ENCODE measurements around the gene TECTB.

Gene TECTB

GRCh38 chr10:112311481-112311880, 28.3 kb downstream of the TECTB start:
- no peak overlapping the region for H3K4me2 ChIP-seq (ENCODE audit: insufficient read depth, low read length)

DNA sequence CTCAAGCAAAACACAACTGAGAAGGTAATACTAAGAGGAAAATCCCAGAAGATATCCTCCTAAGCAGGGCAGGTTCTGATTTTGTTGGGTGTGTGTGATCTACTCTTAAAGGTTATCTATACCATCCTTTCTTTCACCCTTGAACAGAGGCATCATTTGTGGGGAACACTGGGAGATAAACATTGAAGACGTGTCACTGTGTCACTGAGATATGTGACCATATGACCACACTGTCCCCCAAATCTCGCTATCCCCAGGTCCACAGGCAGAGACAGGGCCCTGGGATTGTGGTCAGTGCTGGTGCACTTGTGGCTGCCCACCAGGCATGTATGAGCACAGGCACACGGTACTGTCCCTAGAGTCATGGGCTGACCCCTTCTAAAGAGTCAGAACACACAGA, 30.0 kb downstream of the TECTB start:
- no peak for DNase-seq
- Histone ChIP-seq H2AFZ (ENCODE audit: low read depth, low read length) (no peak overlapping the region), H3K9ac (ENCODE audit: low read depth, low read length) (no peak overlapping the region), H3K9me3 (ENCODE audit: insufficient read depth, low read length, severe bottlenecking) (no peaks in the 10 kb centered on the region), H3K79me2 (ENCODE audit: insufficient read depth, low read length) (no peaks in the 10 kb centered on the region), H3K27me3 (ENCODE audit: insufficient read depth, low read length, poor library complexity) (peaks cover 27% of the 10 kb centered on the region), H4K20me1 (ENCODE audit: insufficient read depth, low read length) (no peaks in the 10 kb centered on the region), H3K4me1 (ENCODE audit: insufficient read depth, low read length) (no peaks in the 10 kb centered on the region), H3K27ac (ENCODE audit: low read length) (no peak overlapping the region), H3K4me2 (ENCODE audit: insufficient read depth, low read length) (no peak overlapping the region), H3K36me3 (ENCODE audit: insufficient read depth, low read length) (no peaks in the 10 kb centered on the region), H3K4me3 (ENCODE audit: low read depth in 1 of 2, low read length in 2 of 2) (no peak overlapping the region)
- TF ChIP-seq, protein P1, sequence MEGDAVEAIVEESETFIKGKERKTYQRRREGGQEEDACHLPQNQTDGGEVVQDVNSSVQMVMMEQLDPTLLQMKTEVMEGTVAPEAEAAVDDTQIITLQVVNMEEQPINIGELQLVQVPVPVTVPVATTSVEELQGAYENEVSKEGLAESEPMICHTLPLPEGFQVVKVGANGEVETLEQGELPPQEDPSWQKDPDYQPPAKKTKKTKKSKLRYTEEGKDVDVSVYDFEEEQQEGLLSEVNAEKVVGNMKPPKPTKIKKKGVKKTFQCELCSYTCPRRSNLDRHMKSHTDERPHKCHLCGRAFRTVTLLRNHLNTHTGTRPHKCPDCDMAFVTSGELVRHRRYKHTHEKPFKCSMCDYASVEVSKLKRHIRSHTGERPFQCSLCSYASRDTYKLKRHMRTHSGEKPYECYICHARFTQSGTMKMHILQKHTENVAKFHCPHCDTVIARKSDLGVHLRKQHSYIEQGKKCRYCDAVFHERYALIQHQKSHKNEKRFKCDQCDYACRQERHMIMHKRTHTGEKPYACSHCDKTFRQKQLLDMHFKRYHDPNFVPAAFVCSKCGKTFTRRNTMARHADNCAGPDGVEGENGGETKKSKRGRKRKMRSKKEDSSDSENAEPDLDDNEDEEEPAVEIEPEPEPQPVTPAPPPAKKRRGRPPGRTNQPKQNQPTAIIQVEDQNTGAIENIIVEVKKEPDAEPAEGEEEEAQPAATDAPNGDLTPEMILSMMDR (IDR thresholded peaks at IDR 0.05; ENCODE audit: borderline replicate concordance, extremely low read depth, low read length, poor library complexity, severe bottlenecking) = no peak
- TF ChIP-seq EZH2 (IDR thresholded peaks at IDR 0.05; ENCODE audit: borderline replicate concordance, low read depth, low read length, severe bottlenecking) = no peak
- no peak for ATAC-seq (ENCODE audit: insufficient read depth, low read depth)

More at GRCh38 chr10:112311481-112311880, 28.3 kb downstream of the TECTB start:
- DNase-seq (no peak), ATAC-seq (ENCODE audit: insufficient read depth, low read depth) (no peak)
- Histone ChIP-seq H2AFZ (ENCODE audit: low read depth, low read length) (no peak overlapping the region), H3K79me2 (ENCODE audit: insufficient read depth, low read length) (no peaks in the 10 kb centered on the region), H3K9me3 (ENCODE audit: insufficient read depth, low read length, severe bottlenecking) (no peaks in the 10 kb centered on the region), H3K27ac (ENCODE audit: low read length) (no peak overlapping the region), H4K20me1 (ENCODE audit: insufficient read depth, low read length) (no peaks in the 10 kb centered on the region), H3K36me3 (ENCODE audit: insufficient read depth, low read length) (no peaks in the 10 kb centered on the region), H3K9ac (ENCODE audit: low read depth, low read length) (no peak overlapping the region), H3K27me3 (ENCODE audit: insufficient read depth, low read length, poor library complexity) (peaks cover 19% of the 10 kb centered on the region), H3K4me1 (ENCODE audit: insufficient read depth, low read length) (no peaks in the 10 kb centered on the region), H3K4me3 (ENCODE audit: low read depth in 1 of 2, low read length in 2 of 2) (no peak overlapping the region)
- TF ChIP-seq EZH2 (IDR thresholded peaks at IDR 0.05; ENCODE audit: borderline replicate concordance, low read depth, low read length, severe bottlenecking) = no peak
- TF ChIP-seq, protein P1 (IDR thresholded peaks at IDR 0.05; ENCODE audit: borderline replicate concordance, extremely low read depth, low read length, poor library complexity, severe bottlenecking) = no peak

- Histone ChIP-seq H4K20me1 (ENCODE audit: insufficient read depth, low read length) (no peaks in the 10 kb centered on the region), H3K9me3 (ENCODE audit: insufficient read depth, low read length, severe bottlenecking) (no peaks in the 10 kb centered on the region), H3K4me2 (ENCODE audit: insufficient read depth, low read length) (no peak overlapping the region), H3K79me2 (ENCODE audit: insufficient read depth, low read length) (no peaks in the 10 kb centered on the region), H3K27me3 (ENCODE audit: insufficient read depth, low read length, poor library complexity) (peaks cover 27% of the 10 kb centered on the region), H3K27ac (ENCODE audit: low read length) (no peak overlapping the region), H2AFZ (ENCODE audit: low read depth, low read length) (no peak overlapping the region), H3K4me1 (ENCODE audit: insufficient read depth, low read length) (no peaks in the 10 kb centered on the region), H3K9ac (ENCODE audit: low read depth, low read length) (no peak overlapping the region), H3K4me3 (ENCODE audit: low read depth in 1 of 2, low read length in 2 of 2) (no peak overlapping the region), H3K36me3 (ENCODE audit: insufficient read depth, low read length) (no peaks in the 10 kb centered on the region)
- TF ChIP-seq EZH2 (IDR thresholded peaks at IDR 0.05; ENCODE audit: borderline replicate concordance, low read depth, low read length, severe bottlenecking) = no peak
- TF ChIP-seq, protein P1 (IDR thresholded peaks at IDR 0.05; ENCODE audit: borderline replicate concordance, extremely low read depth, low read length, poor library complexity, severe bottlenecking) = no peak
- no peak for DNase-seq
- no peak for ATAC-seq (ENCODE audit: insufficient read depth, low read depth)
Measured at GRCh38 chr10:112313911-112314310, 30.7 kb downstream of the TECTB start.

Measured in DND-41 (cell line).